Endothelial cell of umbilical vein (primary cell): ENCODE data around the gene ARHGAP32. TPM values are rescaled to one million over a fixed set of nuclear protein-coding genes. Genes with fewer than 3 reads are reported as not detected.

Source experiments
- Bru-seq: library from RNA; stranded (reverse); fragments of 400-500 nt; gene quantifications from one replicate; lab custom pipeline; 2021; lab: Mats Ljungman, UMichigan
- BruChase-seq, 2 experiments: library from RNA; stranded (reverse); fragments of 400-500 nt; gene quantifications; one replicate each; lab custom pipeline; 2021; lab: Mats Ljungman, UMichigan
- BruUV-seq: library from RNA; stranded (reverse); fragments of 400-500 nt; replicated peaks from 2 replicates; lab custom pipeline; 2021; lab: Mats Ljungman, UMichigan
- CTCF ChIA-PET: fragments of 300-600, 350-600 bp; sonication (Branson Sonifier 250); formaldehyde crosslinking; loops from one replicate; lab custom pipeline; 2021; ENCODE audit warnings: antibody characterized with exemption, inconsistent platforms; lab: Charles Lee
- POLR2A ChIA-PET: fragments of 300-600, 350-600 bp; sonication (Branson Sonifier 250); formaldehyde crosslinking; loops from one replicate; lab custom pipeline; 2021; ENCODE audit warnings: antibody characterized with exemption, inconsistent platforms; lab: Charles Lee
- DNase-seq: peaks from one replicate; pipeline ENCODE4 v3.0.0-alpha.2; 2011; ENCODE audit warnings: low read depth, low spot score
- FAIRE-seq: peaks from 2 replicates; lab custom pipeline; 2011; peaks lifted over from hg19 to GRCh38; lab: Jason Lieb, UNC
- H2AFZ ChIP-seq: 2 replicates; pipeline ENCODE4 v1.6.0; 2012; ENCODE audit warnings: low read depth, low read length, control low read depth, inconsistent platforms
- H3K27ac ChIP-seq: 2 replicates; pipeline ENCODE4 v1.5.1; 2011; ENCODE audit warnings: low read depth, mild to moderate bottlenecking, control low read depth, low read length, moderate library complexity; ENCODE audit not compliant: insufficient read depth
- H3K27me3 ChIP-seq, 2 experiments: 2 replicates each; pipeline versions ENCODE4 v1.6.0 to v1.6.1; 2011; ENCODE audit warnings: low read length in 2 of 2, mixed read lengths in 1 of 2; ENCODE audit not compliant: control insufficient read depth in 2 of 2, insufficient read depth in 2 of 2
- H3K36me3 ChIP-seq, 2 experiments: 2 replicates in 1 of 2; 3 replicates in 1 of 2; pipeline ENCODE4 v1.5.1; 2011; ENCODE audit warnings: low read length in 2 of 2, mild to moderate bottlenecking in 1 of 2, moderate library complexity in 1 of 2; ENCODE audit not compliant: control insufficient read depth in 2 of 2, insufficient read depth in 2 of 2; ENCODE audit errors: extremely low read depth in 1 of 2
- H3K4me1 ChIP-seq: 3 replicates; pipeline ENCODE4 v1.5.1; 2011; ENCODE audit warnings: mild to moderate bottlenecking, low read length; ENCODE audit not compliant: control insufficient read depth, insufficient read depth; ENCODE audit errors: extremely low read depth
- H3K4me2 ChIP-seq: 2 replicates; pipeline ENCODE4 v1.6.1; 2011; ENCODE audit warnings: low read length, control low read depth, mixed read lengths; ENCODE audit not compliant: insufficient read depth
- H3K4me3 ChIP-seq, 3 experiments: fragments of 200-600 bp in 1 of 3; sonication (generic), shearing (Covaris generic) in 1 of 3; replicated peaks in 1 of 3; 2 replicates each; pipeline ENCODE4 v1.5.1; 2011 to 2016; ENCODE audit warnings: control low read depth in 3 of 3, low read length in 3 of 3, mild to moderate bottlenecking in 2 of 3, inconsistent platforms in 1 of 3, low read depth in 1 of 3, moderate library complexity in 1 of 3; ENCODE audit not compliant: insufficient read depth in 1 of 3
- H3K79me2 ChIP-seq: 2 replicates; pipeline ENCODE4 v1.6.0; 2012; ENCODE audit warnings: low read length, inconsistent platforms; ENCODE audit not compliant: control insufficient read depth, insufficient read depth
- H3K9ac ChIP-seq: replicated peaks from 2 replicates; pipeline ENCODE3; 2011; ENCODE audit warnings: low read length, control low read depth; ENCODE audit not compliant: insufficient read depth; ENCODE audit errors: extremely low read depth
- H3K9me1 ChIP-seq: replicated peaks from 3 replicates; pipeline ENCODE4 v1.6.0; 2011; ENCODE audit warnings: mild to moderate bottlenecking, low read length; ENCODE audit not compliant: control insufficient read depth, insufficient read depth; ENCODE audit errors: extremely low read depth
- H3K9me3 ChIP-seq: replicated peaks from 2 replicates; pipeline ENCODE4 v1.5.1; 2012; ENCODE audit warnings: low read length, inconsistent platforms; ENCODE audit not compliant: control insufficient read depth, insufficient read depth
- H4K20me1 ChIP-seq: replicated peaks from 2 replicates; pipeline ENCODE3; 2011; ENCODE audit warnings: mild to moderate bottlenecking, low read length; ENCODE audit not compliant: control insufficient read depth, insufficient read depth; ENCODE audit errors: extremely low read depth
- CTCF ChIP-seq, 2 donors: IDR thresholded peaks; 1 replicate in 1 of 2; 2 replicates in 1 of 2; pipeline ENCODE4 v1.5.1; 2011; ENCODE audit warnings: low read length in 2 of 2, mild to moderate bottlenecking in 2 of 2, moderate library complexity in 2 of 2, control low read depth in 1 of 2, inconsistent platforms in 1 of 2, low read depth in 1 of 2; ENCODE audit not compliant: insufficient read depth in 1 of 2; ENCODE audit errors: extremely low read depth in 1 of 2
- FOS ChIP-seq: IDR thresholded peaks from 2 replicates; pipeline ENCODE4 v1.6.1; 2011; ENCODE audit warnings: mild to moderate bottlenecking, low read length, moderate library complexity, borderline replicate concordance; ENCODE audit not compliant: insufficient read depth
- JUN ChIP-seq: IDR thresholded peaks from 2 replicates; pipeline ENCODE4 v1.6.1; 2011; ENCODE audit warnings: borderline replicate concordance, low read depth; ENCODE audit not compliant: insufficient read length, insufficient read depth
- MAX ChIP-seq: IDR thresholded peaks from 2 replicates; pipeline ENCODE4 v1.6.1; 2011; ENCODE audit not compliant: insufficient read depth, insufficient read length
- MYC ChIP-seq: IDR thresholded peaks from one replicate; pipeline ENCODE4 v1.6.1; 2011; ENCODE audit warnings: mild to moderate bottlenecking, low read depth, low read length
- POLR2A ChIP-seq: IDR thresholded peaks from 2 replicates; pipeline ENCODE4 v1.6.1; 2012; ENCODE audit warnings: low read depth, mild to moderate bottlenecking, control low read depth, low read length
- POLR2AphosphoS5 ChIP-seq: IDR thresholded peaks from 2 replicates; pipeline ENCODE4 v1.6.1; 2012; ENCODE audit warnings: low read depth, mild to moderate bottlenecking, control low read depth, low read length, moderate library complexity; ENCODE audit not compliant: insufficient read depth
- dilution Hi-C: fragments of 300-500 bp; cut with MboI; formaldehyde crosslinking; loops from one replicate; pipeline ENCODE4 v1.15.0; 2019; ENCODE audit warnings: low sequenced_read_pairs; ENCODE audit not compliant: extremely low pct_ligation_motif_present
- intact Hi-C: fragments of 100-400 bp; cut with micrococcal nuclease; formaldehyde crosslinking; loops from one replicate; pipeline ENCODE4 v1.10.0; 2022
- long read RNA-seq: library from polyadenylated mRNA; stranded (forward); transcript quantifications from one replicate; pipeline ENCODE4 v2.0.0, GENCODE V29; 2021
- polyA minus RNA-seq, 3 experiments: library from RNA; depleted of rRNA, polyadenylated mRNA; stranded (reverse); fragments of >200 nt; gene quantifications; 1 replicate in 1 of 3; 2 replicates in 2 of 3; pipeline ENCODE4 v1.2.3, GENCODE V29; 2011
- polyA plus RNA-seq, 4 experiments: library from polyadenylated mRNA; depleted of rRNA in 3 of 4; stranded (reverse) in 3 of 4; unstranded in 1 of 4; fragments of >200 nt; gene quantifications; 2 replicates each; pipeline versions ENCODE4 v1.2.1 to v1.2.3, GENCODE V29; 2011 to 2012; ENCODE audit warnings: missing spikeins in 1 of 4
- total RNA-seq: library from RNA; stranded (reverse); gene quantifications from 2 replicates; pipeline ENCODE4 v1.2.3, GENCODE V29; 2021

Gene ARHGAP32
- total RNA-seq = 6.4 and 9.1 TPM in 2 replicates
- polyA plus RNA-seq = 3.4 TPM in 2 replicates
- 2.4 and 2.9 TPM in 2 replicates for polyA plus RNA-seq (2011; cell fraction: cytosol; rRNA removed)
- 9.6 and 10.0 TPM in 2 replicates for polyA plus RNA-seq (2011; cell fraction: nucleus; rRNA removed)
- 5.9 and 6.0 TPM in 2 replicates for polyA plus RNA-seq (2012)
- polyA minus RNA-seq = 11.9 and 34.0 TPM in 2 replicates
- polyA minus RNA-seq (2011; cell fraction: cytosol; rRNA and poly(A)+ RNA removed) = 4.9 TPM
- 14.9 and 17.6 TPM in 2 replicates for polyA minus RNA-seq (2011; cell fraction: nucleus; rRNA and poly(A)+ RNA removed)
- Bru-seq, nascent RNA = percentile 64 among the genes with signal in this experiment
- BruChase-seq, experiment 1, labeled RNA remaining after a 6-hour chase = percentile 49 among the genes with signal in this experiment
- percentile 58 among the genes with signal in this experiment for BruChase-seq, experiment 2, labeled RNA remaining after a 2-hour chase
- long read RNA-seq, partial matches to known transcripts = 2 of 6 reads
- long read RNA-seq, other reads (novel, unspliced or antisense) = 4 of 6 reads

GRCh38 chr11:129192150-129192549, at the start of gene ARHGAP32:
TSS of gene ARHGAP32 (minus strand) at chr11:129192325. CDS start at chr11:129192198, 127 bp downstream.
- no peaks in the 10 kb centered on the region for H3K4me1 ChIP-seq
- FAIRE-seq (no peak), DNase-seq (no peak)
- intact Hi-C loops (no loop called here), dilution Hi-C loops (no loop called here)
- H2AFZ ChIP-seq = no peak within 1 kb of the TSS
- no peaks in the 10 kb centered on the region for H3K36me3 ChIP-seq
- no peaks in the 10 kb centered on the region for H3K27me3 ChIP-seq
- no TSS peak for BruUV-seq
- ChIA-PET CTCF (no interaction called here), POLR2A (no interaction called here)
- no peaks in the 10 kb centered on the region for H3K9me1 ChIP-seq
- H3K9me3 ChIP-seq = no peaks in the 10 kb centered on the region
- no peaks in the 10 kb centered on the region for H3K79me2 ChIP-seq
- H4K20me1 ChIP-seq = no peaks in the 10 kb centered on the region
- H3K4me3 ChIP-seq = no peak within 1 kb of the TSS
- no peak within 1 kb of the TSS for H3K9ac ChIP-seq
- no peak for TF ChIP-seq MAX
- no peak for TF ChIP-seq POLR2AphosphoS5
- TF ChIP-seq MYC = no peak
- TF ChIP-seq POLR2A = no peak
- TF ChIP-seq FOS = no peak
- no peak for TF ChIP-seq CTCF (IDR thresholded peaks at IDR 0.05; ENCODE audit: extremely low read depth in 1 of 2, insufficient read depth in 1 of 2, low read depth in 1 of 2, low read length in 2 of 2)
- TF ChIP-seq JUN = no peak
- H3K27ac ChIP-seq = no peak within 1 kb of the TSS
- H3K4me2 ChIP-seq = no peak within 1 kb of the TSS
